Karpas-422 (cell line): Measurements from ENCODE around the gene SRP19. TPM values are rescaled to one million over a fixed set of nuclear protein-coding genes. Genes with fewer than 3 reads are reported as not detected.
A peak's percentile ranks its signal among the peaks of the same experiment; 100 is the strongest.
"Not testable (repeated sequence)": the region's sequence is repeated elsewhere in the genome, so short reads cannot be mapped to it uniquely, and the experiment has no call there.

ENCODE experiments used
- DNase-seq: peaks from one replicate; pipeline ENCODE4 v3.0.0-alpha.2; 2015
- H2AFZ ChIP-seq: fragments of 200-600 bp; sonication (generic); 2 replicates; pipeline ENCODE4 v1.6.1; 2014; ENCODE audit warnings: antibody characterized with exemption, low read length, mixed read lengths
- H3K27ac ChIP-seq: fragments of 200-600 bp; sonication (generic); 2 replicates; pipeline ENCODE4 v1.5.1; 2014; ENCODE audit warnings: mild to moderate bottlenecking, low read length, moderate library complexity
- H3K27me3 ChIP-seq: fragments of 200-600 bp; sonication (generic); 2 replicates; pipeline ENCODE4 v1.6.1; 2014; ENCODE audit warnings: low read length, mixed read lengths
- H3K36me3 ChIP-seq: fragments of 200-600 bp; sonication (generic); 2 replicates; pipeline ENCODE4 v1.6.1; 2014; ENCODE audit warnings: low read length, mixed read lengths; ENCODE audit not compliant: insufficient read depth
- H3K4me1 ChIP-seq: fragments of 200-600 bp; sonication (generic); 2 replicates; pipeline ENCODE4 v1.6.1; 2014; ENCODE audit warnings: mild to moderate bottlenecking, low read length, mixed read lengths
- H3K4me2 ChIP-seq: fragments of 200-600 bp; sonication (generic); 2 replicates; pipeline ENCODE4 v1.6.1; 2014; ENCODE audit warnings: low read length, low read depth, mild to moderate bottlenecking; ENCODE audit not compliant: poor library complexity, severe bottlenecking
- H3K4me3 ChIP-seq: fragments of 200-600 bp; sonication (generic); 2 replicates; pipeline ENCODE4 v1.5.1; 2014; ENCODE audit warnings: mild to moderate bottlenecking, antibody characterized with exemption, low read length, mixed read lengths
- H3K79me2 ChIP-seq: fragments of 200-600 bp; sonication (generic); 2 replicates; pipeline ENCODE4 v1.6.1; 2014; ENCODE audit warnings: mild to moderate bottlenecking, low read length, mixed read lengths
- H3K9ac ChIP-seq: fragments of 200-600 bp; sonication (generic); 2 replicates; pipeline ENCODE4 v1.6.0; 2014; ENCODE audit warnings: low read length
- H3K9me2 ChIP-seq: fragments of 200-600 bp; sonication (generic), shearing (Covaris generic); replicated peaks from 2 replicates; pipeline ENCODE4 v1.6.0; 2014; ENCODE audit warnings: mild to moderate bottlenecking, low read length, moderate library complexity; ENCODE audit not compliant: insufficient read depth
- H3K9me3 ChIP-seq: fragments of 300-700, 200-600 bp; sonication (generic); 2 replicates; pipeline ENCODE4 v1.6.1; 2014; ENCODE audit warnings: low read length, mixed read lengths
- H4K20me1 ChIP-seq: fragments of 200-600 bp; sonication (generic); 2 replicates; pipeline ENCODE4 v1.6.1; 2014; ENCODE audit warnings: mild to moderate bottlenecking, antibody characterized with exemption, low read length, low read depth; ENCODE audit not compliant: insufficient read depth
- total RNA-seq: library from RNA; depleted of rRNA; stranded (reverse); fragments of >200 nt; shearing (Covaris generic); gene quantifications from 2 replicates; pipeline ENCODE4 v1.2.3, GENCODE V29; 2014; ENCODE audit warnings: low replicate concordance

Gene SRP19
- total RNA-seq, 1 experiment from 2014 or later = 72.7 TPM

GRCh38 chr5:112860571-112860928, 537 bp upstream of the SRP19 start:
- Histone ChIP-seq H3K4me3 (peak overlapping the region; percentile 99), H3K4me1 (peaks cover 31% of the 10 kb centered on the region), H3K79me2 (peaks cover 42% of the 10 kb centered on the region)

GRCh38 chr5:112861638-112861985, 525 bp downstream of the SRP19 start:
- H3K9me3 ChIP-seq = no peaks in the 10 kb centered on the region
- peak overlapping the region; percentile 76 for H3K27ac ChIP-seq
- peak overlapping the region; percentile 95 for H3K9ac ChIP-seq
- H2AFZ ChIP-seq = 0 out of 2 replicates have a peak overlapping the region, but pooled peaks have one; percentile 63
- peaks cover 46% of the 10 kb centered on the region for H3K79me2 ChIP-seq
- peaks cover 31% of the 10 kb centered on the region for H3K4me1 ChIP-seq
- H3K4me2 ChIP-seq = peak overlapping the region; percentile 96
- DNase-seq = no peak
- H4K20me1 ChIP-seq = peaks cover 13% of the 10 kb centered on the region; the same call in 1 of the 2 replicates
- peaks cover 33% of the 10 kb centered on the region; the same call in 1 of the 2 replicates for H3K36me3 ChIP-seq
- H3K4me3 ChIP-seq = peak overlapping the region; percentile 99
- no peaks in the 10 kb centered on the region for H3K27me3 ChIP-seq
- H3K9me2 ChIP-seq = no peaks in the 10 kb centered on the region

More at GRCh38 chr5:112860571-112860928, 537 bp upstream of the SRP19 start:
- Histone ChIP-seq H2AFZ (peak overlapping the region; percentile 29; the same call in 1 of the 2 replicates), H3K36me3 (peaks cover 30% of the 10 kb centered on the region; the same call in 1 of the 2 replicates), H3K27ac (peak overlapping the region; percentile 76), H4K20me1 (peaks cover 13% of the 10 kb centered on the region; the same call in 1 of the 2 replicates), H3K9ac (peak overlapping the region; percentile 95), H3K4me2 (peak overlapping the region; percentile 96)
- H3K9me3 ChIP-seq, H3K9me2 ChIP-seq, H3K27me3 ChIP-seq, DNase-seq: not testable (repeated sequence)

- no peaks in the 10 kb centered on the region for H3K9me2 ChIP-seq
- H4K20me1 ChIP-seq = peaks cover 13% of the 10 kb centered on the region; the same call in 1 of the 2 replicates
- peaks cover 38% of the 10 kb centered on the region; the same call in 1 of the 2 replicates for H3K36me3 ChIP-seq
- H3K9me3 ChIP-seq = no peaks in the 10 kb centered on the region
- no peak for DNase-seq
- peaks cover 50% of the 10 kb centered on the region for H3K79me2 ChIP-seq
- H3K4me3 ChIP-seq = peak overlapping the region; percentile 99
- H3K27me3 ChIP-seq = no peaks in the 10 kb centered on the region
- H2AFZ ChIP-seq = no peak overlapping the region
- H3K9ac ChIP-seq = peak overlapping the region; percentile 95
- H3K4me2 ChIP-seq = peak overlapping the region; percentile 96
- peaks cover 31% of the 10 kb centered on the region for H3K4me1 ChIP-seq
- peak overlapping the region; percentile 76; the same call in 1 of the 2 replicates for H3K27ac ChIP-seq
These were observed 998 bp downstream of the SRP19 start for GRCh38 chr5:112862085-112862484.

- Histone ChIP-seq H3K9me2 (no peaks in the 10 kb centered on the region), H3K27ac (no peak overlapping the region), H3K4me3 (peak overlapping the region; percentile 99; the same call in 1 of the 2 replicates), H3K79me2 (peaks cover 50% of the 10 kb centered on the region), H3K9me3 (no peaks in the 10 kb centered on the region), H3K9ac (no peak overlapping the region), H3K36me3 (peaks cover 44% of the 10 kb centered on the region; the same call in 1 of the 2 replicates), H3K4me1 (peaks cover 31% of the 10 kb centered on the region), H2AFZ (no peak overlapping the region), H3K27me3 (no peaks in the 10 kb centered on the region), H3K4me2 (peak overlapping the region; percentile 96), H4K20me1 (peaks cover 13% of the 10 kb centered on the region; the same call in 1 of the 2 replicates)
- no peak for DNase-seq
These were observed 2.5 kb downstream of the SRP19 start for GRCh38 chr5:112863549-112863948.

GRCh38 chr5:112865128-112865527, 4.0 kb downstream of the SRP19 start:
- peaks cover 13% of the 10 kb centered on the region; the same call in 1 of the 2 replicates for H4K20me1 ChIP-seq
- peaks cover 50% of the 10 kb centered on the region for H3K79me2 ChIP-seq
- H3K36me3 ChIP-seq = peaks cover 57% of the 10 kb centered on the region

GRCh38 chr5:112866739-112867138, 5.7 kb downstream of the SRP19 start:
- no peaks in the 10 kb centered on the region for H3K9me2 ChIP-seq
- no peaks in the 10 kb centered on the region for H3K9me3 ChIP-seq
- peaks cover 60% of the 10 kb centered on the region for H3K36me3 ChIP-seq
- no peak overlapping the region for H3K27ac ChIP-seq
- peaks cover 8% of the 10 kb centered on the region; the same call in 1 of the 2 replicates for H4K20me1 ChIP-seq
- H3K4me2 ChIP-seq = no peak overlapping the region
- no peak overlapping the region for H3K9ac ChIP-seq
- H3K4me3 ChIP-seq = no peak overlapping the region
- no peaks in the 10 kb centered on the region for H3K27me3 ChIP-seq
- H2AFZ ChIP-seq = no peak overlapping the region
- peaks cover 44% of the 10 kb centered on the region for H3K79me2 ChIP-seq
- DNase-seq = no peak
- H3K4me1 ChIP-seq = peaks cover 23% of the 10 kb centered on the region

More at GRCh38 chr5:112865128-112865527, 4.0 kb downstream of the SRP19 start:
- no peaks in the 10 kb centered on the region for H3K9me3 ChIP-seq
- no peak for DNase-seq
- H3K4me1 ChIP-seq = peaks cover 31% of the 10 kb centered on the region
- no peak overlapping the region for H3K27ac ChIP-seq
- H3K9ac ChIP-seq = no peak overlapping the region
- no peak overlapping the region for H3K4me3 ChIP-seq
- no peaks in the 10 kb centered on the region for H3K9me2 ChIP-seq
- no peak overlapping the region for H2AFZ ChIP-seq
- H3K4me2 ChIP-seq = no peak overlapping the region
- H3K27me3 ChIP-seq = no peaks in the 10 kb centered on the region

GRCh38 chr5:112867411-112867810, 6.3 kb downstream of the SRP19 start:
- H3K79me2 ChIP-seq = peaks cover 37% of the 10 kb centered on the region
- H3K9me3 ChIP-seq = no peaks in the 10 kb centered on the region
- H3K36me3 ChIP-seq = peaks cover 59% of the 10 kb centered on the region
- no peaks in the 10 kb centered on the region for H3K27me3 ChIP-seq
- no peak overlapping the region for H3K9ac ChIP-seq
- H3K27ac ChIP-seq = no peak overlapping the region
- H3K9me2 ChIP-seq = no peaks in the 10 kb centered on the region
- no peak for DNase-seq
- H3K4me3 ChIP-seq = no peak overlapping the region
- no peak overlapping the region for H2AFZ ChIP-seq
- H3K4me1 ChIP-seq = peaks cover 17% of the 10 kb centered on the region
- H3K4me2 ChIP-seq = no peak overlapping the region
- H4K20me1 ChIP-seq = 0 out of 2 replicates have a peak, but pooled peaks cover 2% of the 10 kb centered on the region

GRCh38 chr5:112869948-112870347, 8.9 kb downstream of the SRP19 start:
- Histone ChIP-seq H3K79me2 (peaks cover 12% of the 10 kb centered on the region), H3K9ac (no peak overlapping the region), H3K4me3 (no peak overlapping the region), H3K36me3 (peaks cover 36% of the 10 kb centered on the region), H3K9me2 (no peaks in the 10 kb centered on the region), H4K20me1 (no peaks in the 10 kb centered on the region), H2AFZ (no peak overlapping the region), H3K27ac (no peak overlapping the region), H3K9me3 (no peaks in the 10 kb centered on the region), H3K4me1 (no peaks in the 10 kb centered on the region), H3K4me2 (no peak overlapping the region), H3K27me3 (no peaks in the 10 kb centered on the region)
- DNase-seq = no peak
